NCI-H226 (cell line): ENCODE data around the gene PANK4.

Experiments
- DNase-seq: peaks from one replicate; pipeline ENCODE4 v3.0.0-alpha.2; 2015

PANK4 gene

GRCh38 chr1:2508751-2509150 is 17.6 kb downstream of the PANK4 start:
- no peak for DNase-seq

- DNase-seq: no peak
Measured at GRCh38 chr1:2508180-2508579, 18.2 kb downstream of the PANK4 start.

- DNase-seq: no peak
Measured at GRCh38 chr1:2507744-2508155, 18.6 kb downstream of the PANK4 start.

DNA sequence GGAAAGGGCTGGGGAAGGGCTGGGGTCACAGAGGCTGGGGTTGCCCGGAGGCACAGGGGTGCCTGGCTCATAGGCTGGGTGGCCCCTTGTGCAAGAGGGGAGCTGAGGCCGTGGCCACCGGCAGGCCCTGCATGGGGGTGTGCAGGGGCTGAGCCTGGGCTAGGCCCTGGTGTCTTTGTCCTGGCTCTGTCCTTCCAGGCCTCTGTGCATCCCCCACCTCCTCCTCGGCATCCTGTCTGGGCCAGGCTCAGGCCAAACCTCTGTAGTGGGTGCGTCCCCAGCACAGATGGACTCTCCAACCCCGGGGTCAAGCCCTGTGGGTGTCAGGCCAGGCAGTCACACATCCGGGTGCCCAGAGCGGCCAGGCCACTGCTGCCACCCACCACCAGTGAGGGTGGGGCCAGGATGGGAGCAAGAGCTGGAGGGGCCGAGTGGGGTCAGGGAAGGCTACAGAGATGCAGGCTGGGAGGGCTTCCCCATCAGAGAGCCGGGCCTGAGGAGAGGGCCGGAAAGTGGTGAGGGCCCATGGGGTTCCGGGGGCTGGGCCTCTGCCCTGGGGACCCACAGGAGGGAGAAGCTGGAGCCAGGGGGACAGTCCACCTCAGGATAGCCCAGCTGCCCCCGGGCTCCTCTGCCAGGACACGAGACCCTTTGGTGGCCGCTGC is 19.4 kb downstream of the PANK4 start:
- DNase-seq: no peak

- DNase-seq: no peak
Measured at GRCh38 chr1:2506007-2506860, 20.2 kb downstream of the PANK4 start.

- DNase-seq: no peak
Measured at GRCh38 chr1:2505461-2505994, 20.9 kb downstream of the PANK4 start.

DNA sequence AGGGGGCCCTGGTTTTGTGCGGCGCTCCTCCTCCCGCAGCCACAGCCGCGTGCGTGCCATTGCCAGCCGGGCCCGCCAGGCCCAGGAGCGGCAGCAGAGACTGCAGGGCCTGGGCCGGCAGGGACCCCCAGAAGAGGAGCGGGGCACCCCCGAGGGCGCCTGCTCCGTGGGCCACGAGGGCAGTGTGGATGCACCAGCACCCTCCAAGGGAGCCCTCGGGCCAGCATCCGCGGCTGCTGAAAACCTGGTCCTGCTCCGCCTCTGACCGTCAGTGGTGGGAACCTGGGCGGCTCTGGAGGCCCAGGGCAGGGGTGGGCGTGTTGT is 21.5 kb downstream of the PANK4 start:
- DNase-seq: no peak

DNA sequence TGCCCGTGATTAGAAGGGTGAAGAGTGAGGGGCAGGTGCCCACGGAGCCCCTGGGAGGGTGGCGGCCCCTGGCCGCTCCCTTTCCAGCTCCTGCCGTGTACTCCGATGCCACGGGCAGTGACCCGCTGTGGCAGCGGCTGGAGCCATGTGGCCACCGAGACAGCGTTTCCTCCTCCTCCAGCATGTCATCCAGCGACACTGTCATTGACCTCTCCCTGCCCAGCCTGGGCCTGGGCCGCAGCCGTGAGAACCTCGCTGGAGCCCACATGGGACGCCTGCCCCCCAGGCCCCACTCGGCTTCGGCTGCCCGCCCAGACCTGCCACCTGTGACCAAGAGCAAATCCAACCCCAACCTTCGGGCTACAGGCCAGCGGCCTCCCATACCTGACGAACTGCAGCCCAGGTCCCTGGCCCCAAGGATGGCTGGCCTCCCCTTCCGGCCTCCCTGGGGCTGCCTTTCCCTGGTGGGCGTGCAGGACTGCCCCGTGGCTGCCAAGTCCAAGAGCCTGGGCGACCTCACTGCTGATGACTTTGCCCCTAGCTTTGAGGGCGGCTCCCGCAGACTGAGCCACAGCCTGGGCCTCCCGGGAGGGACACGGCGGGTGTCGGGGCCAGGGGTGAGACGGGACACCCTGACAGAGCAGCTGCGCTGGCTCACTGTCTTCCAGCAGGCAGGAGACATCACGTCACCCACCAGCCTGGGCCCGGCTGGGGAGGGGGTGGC is 22.0 kb downstream of the PANK4 start:
- no peak for DNase-seq

DNA sequence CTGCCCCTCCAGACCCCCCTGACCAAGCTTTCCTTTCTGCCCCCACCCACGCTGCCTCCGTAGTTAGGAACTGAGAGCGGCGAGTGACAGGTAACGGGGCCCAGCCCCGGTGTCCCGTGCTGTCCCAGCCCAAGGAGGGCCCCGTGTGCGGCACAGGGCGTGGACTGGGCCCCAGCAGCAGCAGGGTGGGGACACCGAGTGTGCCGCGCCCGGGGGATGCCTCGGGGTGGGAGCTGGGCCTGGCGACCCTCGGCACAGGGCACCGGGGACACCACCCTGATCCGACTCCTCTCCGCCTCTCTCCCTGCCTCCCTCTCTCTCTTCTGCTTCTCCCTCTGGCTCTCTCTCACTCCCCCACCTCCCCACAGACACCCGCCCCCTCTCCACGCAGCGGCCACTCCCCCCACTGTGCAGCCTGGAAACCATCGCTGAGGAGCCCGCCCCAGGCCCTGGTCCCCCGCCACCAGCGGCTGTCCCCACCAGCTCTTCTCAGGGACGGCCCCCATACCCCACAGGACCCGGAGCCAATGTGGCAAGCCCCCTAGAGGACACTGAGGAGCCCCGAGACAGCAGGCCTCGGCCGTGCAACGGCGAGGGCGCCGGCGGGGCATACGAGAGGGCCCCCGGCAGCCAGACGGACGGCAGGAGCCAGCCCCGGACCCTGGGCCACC is 22.7 kb downstream of the PANK4 start:
- no peak for DNase-seq

DNA sequence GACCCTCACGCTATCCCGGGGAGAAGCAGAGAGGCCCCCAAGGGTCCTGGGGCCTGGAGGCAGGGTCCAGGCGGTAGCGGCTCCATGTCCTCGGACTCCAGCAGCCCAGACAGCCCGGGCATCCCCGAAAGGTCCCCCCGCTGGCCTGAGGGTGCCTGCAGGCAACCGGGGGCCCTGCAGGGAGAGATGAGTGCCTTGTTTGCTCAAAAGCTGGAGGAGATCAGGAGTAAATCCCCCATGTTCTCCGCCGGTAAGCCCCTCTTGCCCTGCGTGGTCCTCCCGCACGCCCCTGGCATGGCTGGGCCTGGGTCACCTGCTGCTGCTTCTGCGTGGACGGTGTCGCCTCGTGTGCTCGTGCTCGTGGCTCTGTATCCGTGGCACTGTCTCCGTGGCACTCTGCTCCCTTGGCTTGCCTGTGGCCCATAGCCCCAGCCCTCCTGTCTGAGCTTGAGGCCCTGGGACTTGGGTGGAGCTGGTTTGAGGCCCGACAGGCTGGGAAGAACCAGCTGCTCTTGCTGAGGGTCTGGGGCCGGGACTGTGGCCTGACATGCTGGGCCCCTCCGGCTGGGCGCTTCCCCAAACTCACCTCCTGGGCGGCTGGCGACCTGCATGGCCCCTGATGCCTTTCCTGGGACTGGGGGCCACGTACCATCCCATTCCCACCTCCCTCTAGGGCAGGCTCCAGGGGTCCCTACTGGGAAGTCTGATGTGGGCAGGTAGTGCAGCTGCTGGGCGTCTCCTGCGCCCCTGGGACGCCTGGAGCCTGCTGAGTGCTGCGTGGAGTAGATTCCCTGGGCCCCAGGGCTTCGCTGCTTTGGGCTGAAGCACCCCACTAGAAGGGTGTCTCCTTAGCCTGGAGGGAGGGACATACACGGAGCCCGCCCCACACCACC is 23.5 kb downstream of the PANK4 start:
- no peak for DNase-seq

DNA sequence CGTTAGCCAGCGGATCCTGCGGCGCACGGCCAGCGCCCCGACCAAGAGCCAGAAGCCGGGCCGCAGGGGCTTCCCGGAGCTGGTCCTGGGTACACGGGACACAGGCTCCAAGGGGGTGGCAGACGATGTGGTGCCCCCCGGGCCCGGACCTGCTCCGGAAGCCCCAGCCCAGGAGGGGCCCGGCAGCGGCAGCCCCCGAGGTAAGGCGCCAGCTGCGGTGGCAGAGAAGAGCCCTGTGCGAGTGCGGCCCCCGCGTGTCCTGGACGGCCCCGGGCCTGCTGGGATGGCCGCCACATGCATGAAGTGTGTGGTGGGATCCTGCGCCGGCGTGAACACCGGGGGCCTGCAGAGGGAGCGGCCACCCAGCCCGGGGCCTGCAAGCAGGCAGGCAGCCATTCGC is 24.2 kb downstream of the PANK4 start:
- no peak for DNase-seq

DNA sequence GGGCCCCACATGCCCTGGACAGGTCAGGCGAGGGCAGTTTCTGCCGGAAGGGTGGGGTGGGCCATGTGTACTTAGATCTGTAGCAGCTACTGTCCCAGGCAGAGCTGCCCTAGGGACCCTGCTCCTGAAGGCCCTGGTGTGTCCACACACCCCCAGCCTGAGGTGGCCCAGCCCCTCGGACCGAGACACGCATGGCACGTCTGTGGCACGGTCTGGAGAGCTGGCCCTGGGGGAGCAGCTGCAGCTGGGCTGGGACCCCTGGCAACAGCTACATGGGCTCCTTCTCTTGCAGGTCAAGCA is 24.6 kb downstream of the PANK4 start:
- DNase-seq: no peak

GRCh38 chr1:2501041-2501819 is 25.2 kb downstream of the PANK4 start:
- no peak for DNase-seq

- DNase-seq: no peak
Measured at GRCh38 chr1:2499986-2500596, 26.3 kb downstream of the PANK4 start.

DNA sequence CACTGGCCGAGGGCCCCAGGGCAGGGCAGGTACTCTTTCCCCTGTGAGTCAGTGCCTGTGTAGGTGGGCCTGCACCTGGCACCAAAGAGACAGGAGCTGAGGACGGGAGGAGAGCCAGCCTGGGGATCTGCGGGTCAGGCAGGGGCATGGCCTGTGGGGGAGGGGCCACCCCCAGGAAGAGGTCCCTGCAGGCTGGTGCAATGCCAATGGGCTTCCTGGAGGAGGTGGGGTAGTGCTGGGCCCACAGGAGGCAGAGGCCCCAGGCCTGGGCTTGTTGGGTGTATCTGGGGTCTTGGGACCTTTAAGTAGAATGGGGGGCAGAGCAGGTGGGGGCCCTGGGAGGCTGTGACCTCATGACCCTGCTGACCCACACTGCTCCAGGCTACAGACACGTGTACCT is 27.1 kb downstream of the PANK4 start:
- no peak for DNase-seq

DNA sequence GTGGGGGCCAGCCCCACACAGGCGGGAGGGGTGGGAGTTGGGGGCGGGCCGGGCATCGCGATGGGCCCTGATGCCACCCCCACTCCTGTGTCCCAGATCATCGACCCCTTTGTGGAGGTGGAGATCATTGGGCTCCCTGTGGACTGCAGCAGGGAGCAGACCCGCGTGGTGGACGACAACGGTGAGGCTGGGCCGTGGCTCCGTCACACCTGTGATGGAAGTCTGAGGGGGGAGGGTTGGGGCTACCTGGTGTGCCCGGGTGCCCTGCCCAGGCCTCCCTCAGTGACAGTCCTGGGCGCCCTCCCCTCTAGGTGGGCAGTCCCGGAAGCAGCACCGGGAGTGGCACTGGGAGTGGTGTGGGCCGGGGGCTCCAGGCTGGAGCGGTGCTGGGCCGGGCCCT is 27.7 kb downstream of the PANK4 start:
- no peak for DNase-seq

DNA sequence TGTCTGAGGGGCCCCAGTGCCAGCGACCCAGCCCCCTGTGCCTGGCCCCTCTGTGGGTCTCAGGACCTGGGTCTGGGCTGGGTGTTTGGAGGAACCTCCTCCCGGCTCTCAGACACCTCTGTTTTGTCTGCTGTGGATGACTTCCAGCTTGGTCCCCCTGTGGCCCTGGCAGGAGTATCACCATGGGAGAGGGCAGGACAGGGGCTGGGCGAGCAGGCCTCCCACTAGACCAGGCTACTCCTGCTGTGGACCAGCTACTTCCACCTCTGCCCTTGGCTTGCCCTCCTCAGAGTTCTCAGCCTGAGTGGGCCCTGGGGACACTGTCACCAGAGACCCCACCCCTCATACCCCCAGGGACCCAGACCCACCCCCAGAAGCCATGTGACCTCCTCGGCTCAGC is 28.5 kb downstream of the PANK4 start:
- no peak for DNase-seq

DNA sequence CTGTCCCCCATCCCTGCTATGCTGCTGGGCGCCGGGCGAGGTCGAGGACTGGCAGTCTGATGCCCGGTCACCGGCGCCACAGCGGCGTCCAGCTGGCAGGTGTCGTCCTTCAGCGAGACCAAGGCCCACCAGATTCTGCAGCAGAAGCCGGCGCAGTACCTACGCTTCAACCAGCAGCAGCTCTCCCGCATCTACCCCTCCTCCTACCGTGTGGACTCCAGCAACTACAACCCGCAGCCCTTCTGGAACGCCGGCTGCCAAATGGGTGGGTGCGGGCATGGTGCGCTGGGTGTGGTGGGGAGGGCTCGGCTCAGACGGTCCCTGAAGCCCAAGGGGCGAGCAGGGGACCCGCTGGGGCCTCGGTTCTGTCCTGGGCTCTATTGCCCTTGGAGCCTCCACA is 29.6 kb downstream of the PANK4 start:
- no peak for DNase-seq

DNA sequence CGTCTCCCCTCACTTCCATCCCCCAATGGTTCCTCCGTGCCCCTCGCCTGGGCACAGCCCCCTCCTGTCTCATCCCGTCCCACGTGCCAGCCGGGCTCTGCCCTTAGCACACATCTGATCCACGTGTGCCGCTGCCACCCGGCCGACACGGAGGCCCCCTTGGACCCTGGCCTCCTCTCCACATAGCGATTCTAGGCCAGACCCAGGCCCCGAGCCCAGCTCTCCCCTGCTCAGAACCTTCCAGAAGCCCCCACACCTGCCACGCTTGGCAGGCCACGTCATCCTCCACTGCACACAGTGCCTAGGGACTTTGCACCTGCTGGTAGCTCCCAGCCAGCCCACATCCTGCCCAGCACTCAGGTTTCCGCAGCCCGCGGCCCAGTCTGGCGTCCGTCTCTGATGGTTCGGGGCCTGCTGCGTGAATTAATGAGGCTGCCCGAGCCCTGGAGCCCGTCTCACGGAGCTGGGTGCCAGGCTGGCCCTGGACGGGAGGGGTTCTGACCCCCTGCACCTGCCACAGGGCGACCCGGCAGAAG is 30.2 kb downstream of the PANK4 start:
- DNase-seq: no peak

- DNase-seq: no peak
Measured at GRCh38 chr1:2495546-2495945, 30.9 kb downstream of the PANK4 start.

GRCh38 chr1:2495026-2495425 is 31.4 kb downstream of the PANK4 start:
- DNase-seq: no peak
